ENCODE measurements around the gene CREBL2. TPM values are rescaled to one million over a fixed set of nuclear protein-coding genes. Genes with fewer than 3 reads are reported as not detected.

The CREBL2 gene, protein sequence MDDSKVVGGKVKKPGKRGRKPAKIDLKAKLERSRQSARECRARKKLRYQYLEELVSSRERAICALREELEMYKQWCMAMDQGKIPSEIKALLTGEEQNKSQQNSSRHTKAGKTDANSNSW
- total RNA-seq (2021), result 18.1 and 18.3 TPM in 2 replicates
- long read RNA-seq, transcript CREBL2-201 (4 exons, 3,754 nt), result major isoform, 15 of 21 reads
- long read RNA-seq, partial matches to known transcripts, result 1 of 21 reads
- long read RNA-seq, other reads (novel, unspliced or antisense), result 5 of 21 reads

DNA sequence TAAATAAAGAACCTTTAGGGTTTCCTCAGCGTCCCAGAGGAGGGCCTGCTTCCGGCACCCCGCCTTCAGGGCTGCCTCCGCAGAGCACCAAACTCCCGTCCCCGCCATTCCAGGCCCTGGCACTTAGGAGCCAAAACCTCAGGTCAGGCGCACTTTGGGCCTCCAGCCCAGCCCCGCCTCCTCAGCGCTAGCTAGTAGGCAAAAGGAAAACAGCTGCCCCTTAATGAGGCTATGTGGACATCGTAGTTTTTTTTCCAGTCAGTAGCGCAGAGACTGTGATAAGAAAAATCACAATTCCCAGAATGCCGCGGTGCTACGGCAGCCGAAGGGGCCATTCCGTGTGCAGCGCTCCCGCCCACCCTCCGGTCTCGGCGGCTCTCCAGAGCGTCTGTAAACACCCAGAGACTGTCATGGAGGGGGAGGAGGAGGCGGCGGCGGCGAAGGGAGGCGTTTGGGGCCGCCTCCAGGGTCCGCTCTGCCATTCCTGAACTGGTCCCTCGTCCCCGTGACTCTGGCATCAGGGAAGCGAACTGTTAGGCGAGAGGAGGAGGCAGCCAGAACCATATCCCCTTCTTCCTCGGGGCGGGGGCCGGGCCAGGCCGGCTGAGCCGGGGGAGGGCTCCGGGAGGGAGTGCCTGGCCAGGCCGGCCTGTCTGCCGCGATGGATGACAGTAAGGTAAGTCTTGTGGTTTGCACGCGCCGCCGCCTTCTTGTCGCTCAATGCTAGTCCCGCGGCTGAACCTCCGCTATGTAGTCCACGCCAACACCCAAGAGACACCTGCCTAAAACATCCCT, at the start of gene CREBL2:
CREBL2 (plus strand) TSS at position 365 of the 795 bp plus-strand sequence; CDS start at position 662, 297 bp downstream.
- Mint-ChIP-seq H3K4me1 (peaks cover 22 to 25% of the 10 kb centered on the region in 2 experiments), H3K27ac (peak within 1 kb of the TSS; percentile 90 to 97 (median 95)), H3K27me3 (ENCODE audit: low read depth) (no peaks in the 10 kb centered on the region), H3K9me3 (no peaks in the 10 kb centered on the region; a peak in 1 of 5 replicates), H3K4me3 (peak within 1 kb of the TSS; percentile 94 to 96), H3K36me3 (ENCODE audit: insufficient read depth in 1 of 3, low read depth in 3 of 3) (peaks cover 2 to 12% (median 4%) of the 10 kb centered on the region in 3 experiments; a peak in 4 of 7 replicates)
- Histone ChIP-seq H4K20me1 (ENCODE audit: control insufficient read depth, insufficient read depth, insufficient read length) (no peaks in the 10 kb centered on the region), H3K27me3 (ENCODE audit: insufficient read depth, low read length) (no peaks in the 10 kb centered on the region), H2BK120ac (ENCODE audit: low read depth, low read length, poor library complexity, severe bottlenecking) (no peak within 1 kb of the TSS), H3K79me1 (ENCODE audit: insufficient read depth, low read depth, low read length, poor library complexity, severe bottlenecking) (no peaks in the 10 kb centered on the region), H3K14ac (ENCODE audit: insufficient read depth, low read length) (peak within 1 kb of the TSS; percentile 54; the same call in 1 of the 2 replicates), H2AFZ (ENCODE audit: low read length) (no peak within 1 kb of the TSS), H3K18ac (ENCODE audit: insufficient read length, low read depth, low read length) (peak within 1 kb of the TSS; percentile 79), H3K56ac (ENCODE audit: insufficient read length, low read depth, low read length) (no peak within 1 kb of the TSS), H3K9me3 (ENCODE audit: control insufficient read depth, low read depth, low read length) (no peaks in the 10 kb centered on the region), H3K9ac (ENCODE audit: extremely low read depth, insufficient read length, low read length) (peak within 1 kb of the TSS; percentile 31), H3K79me2 (ENCODE audit: insufficient read depth, low read length) (no peaks in the 10 kb centered on the region), H3K4ac (ENCODE audit: low read depth, low read length) (no peak within 1 kb of the TSS), H3T11ph (ENCODE audit: low read length) (no peak within 1 kb of the TSS), H3K4me1 (ENCODE audit: insufficient read depth, low read length) (peaks cover 2% of the 10 kb centered on the region; the same call in 1 of the 2 replicates), H4K5ac (ENCODE audit: insufficient read length, low read depth, low read length) (no peak within 1 kb of the TSS), H2AK5ac (ENCODE audit: insufficient read length, low read length) (no peak within 1 kb of the TSS), H4K91ac (ENCODE audit: insufficient read length, low read depth, low read length) (no peak within 1 kb of the TSS), H2BK15ac (ENCODE audit: low read depth, low read length) (no peak within 1 kb of the TSS), H3K23ac (ENCODE audit: insufficient read length, low read depth, low read length) (no peak within 1 kb of the TSS), H2BK20ac (ENCODE audit: low read depth, low read length, poor library complexity, severe bottlenecking) (no peak within 1 kb of the TSS), H4K8ac (replicated peaks; ENCODE audit: insufficient read length, low read depth, low read length) (no peak within 1 kb of the TSS), H3K4me2 (ENCODE audit: insufficient read depth, insufficient read length, low read length) (peak within 1 kb of the TSS; percentile 84), H2BK12ac (ENCODE audit: insufficient read length, low read depth, low read length) (no peak within 1 kb of the TSS), H3K23me2 (ENCODE audit: insufficient read length, low read depth, low read length, poor library complexity, severe bottlenecking) (peaks cover 6% of the 10 kb centered on the region), H3K27ac (ENCODE audit: insufficient read length, low read depth, low read length) (peak within 1 kb of the TSS; percentile 71), H2BK5ac (ENCODE audit: insufficient read length, low read length) (no peak within 1 kb of the TSS)
- TF ChIP-seq, protein P1, sequence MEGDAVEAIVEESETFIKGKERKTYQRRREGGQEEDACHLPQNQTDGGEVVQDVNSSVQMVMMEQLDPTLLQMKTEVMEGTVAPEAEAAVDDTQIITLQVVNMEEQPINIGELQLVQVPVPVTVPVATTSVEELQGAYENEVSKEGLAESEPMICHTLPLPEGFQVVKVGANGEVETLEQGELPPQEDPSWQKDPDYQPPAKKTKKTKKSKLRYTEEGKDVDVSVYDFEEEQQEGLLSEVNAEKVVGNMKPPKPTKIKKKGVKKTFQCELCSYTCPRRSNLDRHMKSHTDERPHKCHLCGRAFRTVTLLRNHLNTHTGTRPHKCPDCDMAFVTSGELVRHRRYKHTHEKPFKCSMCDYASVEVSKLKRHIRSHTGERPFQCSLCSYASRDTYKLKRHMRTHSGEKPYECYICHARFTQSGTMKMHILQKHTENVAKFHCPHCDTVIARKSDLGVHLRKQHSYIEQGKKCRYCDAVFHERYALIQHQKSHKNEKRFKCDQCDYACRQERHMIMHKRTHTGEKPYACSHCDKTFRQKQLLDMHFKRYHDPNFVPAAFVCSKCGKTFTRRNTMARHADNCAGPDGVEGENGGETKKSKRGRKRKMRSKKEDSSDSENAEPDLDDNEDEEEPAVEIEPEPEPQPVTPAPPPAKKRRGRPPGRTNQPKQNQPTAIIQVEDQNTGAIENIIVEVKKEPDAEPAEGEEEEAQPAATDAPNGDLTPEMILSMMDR (conservative IDR thresholded peaks at IDR 0.05), result no peak
- WGBS (ENCODE audit: extremely low coverage, insufficient read length, low lambda C conversion rate), result no CpG with 5 or more reads among the region's 51 CpGs
- DNase-seq, result peak; percentile 94
